ENCODE measurements around the gene NPVF.

NPVF gene

GRCh38 chr7:25228386-25228785, at the start of gene NPVF:
TSS of gene NPVF (minus strand) at chr7:25228486. CDS start at chr7:25228439, 47 bp downstream.
- no peak for DNase-seq

DNA sequence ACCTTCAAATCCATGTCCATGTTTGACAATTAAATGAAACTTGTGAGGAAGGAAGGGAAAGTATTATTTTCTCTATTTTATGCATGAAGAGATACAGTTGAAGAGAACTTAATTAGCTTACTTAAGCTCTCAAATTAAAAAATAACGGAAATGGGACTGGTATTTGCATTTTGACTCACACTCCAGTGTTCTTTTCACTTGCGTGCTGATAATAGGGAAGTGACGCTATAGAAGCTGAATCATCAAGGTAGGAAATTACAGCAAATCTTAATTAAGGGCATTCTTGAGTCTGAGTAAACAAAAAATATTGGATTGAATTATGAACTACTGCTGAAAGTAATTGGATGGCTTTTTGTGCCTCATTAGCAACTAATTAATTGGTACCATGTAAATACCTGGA, 44.0 kb upstream of the NPVF start:
- DNase-seq, result no peak

GRCh38 chr7:25263337-25263736, 35.1 kb upstream of the NPVF start:
- DNase-seq, result peak; percentile 59

DNA sequence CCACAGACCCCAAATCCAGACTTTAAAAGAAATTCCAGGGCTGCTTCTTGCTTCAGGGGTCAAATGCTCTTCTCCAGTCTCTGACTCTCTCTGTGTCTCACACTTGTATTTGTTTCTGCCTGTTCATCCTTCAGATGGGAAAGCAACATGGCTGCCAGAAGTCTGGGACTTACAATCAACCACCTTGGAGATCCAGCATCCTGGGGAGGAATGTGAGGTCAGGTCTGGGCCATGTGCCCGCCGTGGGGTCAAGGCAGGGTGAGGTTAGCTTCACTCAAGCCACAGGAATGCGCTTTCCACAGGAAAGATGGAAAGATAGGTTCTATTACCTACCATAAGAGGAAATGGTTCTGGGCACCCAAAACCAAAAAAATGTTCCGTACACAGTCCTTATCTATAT, 34.3 kb upstream of the NPVF start:
- peak; percentile 52 for DNase-seq

DNA sequence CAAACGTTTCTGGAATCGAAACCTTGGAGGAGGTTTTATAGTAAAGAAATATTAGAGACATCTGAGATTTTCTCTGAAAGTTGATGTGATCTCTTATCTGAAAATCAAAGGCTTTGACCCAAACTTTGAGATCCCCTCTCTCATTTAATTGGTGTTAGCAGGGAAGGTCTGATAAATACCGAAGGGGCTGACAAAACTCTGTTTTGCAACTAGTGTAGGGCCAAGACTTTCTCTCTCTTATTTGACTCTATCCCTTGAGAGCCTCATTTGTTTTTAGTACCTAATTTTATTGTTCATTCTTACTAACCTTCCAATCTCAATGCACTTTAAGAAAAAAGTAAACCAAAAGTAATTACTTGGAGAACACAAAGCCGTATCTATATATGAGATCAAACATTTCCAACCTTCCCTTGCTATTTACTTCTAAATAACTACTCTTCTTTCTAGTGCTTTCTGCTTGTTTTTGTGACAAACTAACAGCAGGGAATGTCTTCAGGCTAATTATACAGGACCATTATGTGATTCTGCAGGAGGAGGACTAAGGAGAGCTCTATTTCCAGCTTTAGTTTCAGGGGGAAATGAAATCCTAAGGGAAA, 33.4 kb upstream of the NPVF start:
- DNase-seq, result no peak

- no peak for DNase-seq
Observed at GRCh38 chr7:25260862-25261494, 32.7 kb upstream of the NPVF start.

GRCh38 chr7:25259487-25260243, 31.4 kb upstream of the NPVF start:
- DNase-seq, result peak; percentile 79

- no peak for DNase-seq
Observed at GRCh38 chr7:25256333-25256819, 28.1 kb upstream of the NPVF start.

GRCh38 chr7:25255611-25256332, 27.5 kb upstream of the NPVF start:
- no peak for DNase-seq

DNA sequence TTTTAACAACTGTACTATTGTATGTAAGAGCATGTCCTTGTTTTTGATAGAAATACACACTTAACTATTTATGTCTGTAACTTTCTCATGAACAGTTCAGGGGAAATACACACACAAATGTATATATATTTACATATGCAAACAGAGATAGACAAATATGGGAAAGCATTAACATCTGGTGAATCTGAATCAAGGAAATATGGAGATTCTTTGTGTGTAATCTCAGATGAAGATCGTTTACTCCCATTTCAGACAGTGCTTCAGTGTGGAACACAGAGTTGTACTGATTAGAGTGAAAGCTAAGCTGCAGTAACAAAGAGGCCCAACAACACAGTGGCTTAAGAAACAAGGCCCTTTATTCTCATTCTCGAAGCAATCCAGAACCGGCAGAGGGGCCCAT, 26.3 kb upstream of the NPVF start:
- no peak for DNase-seq

DNA sequence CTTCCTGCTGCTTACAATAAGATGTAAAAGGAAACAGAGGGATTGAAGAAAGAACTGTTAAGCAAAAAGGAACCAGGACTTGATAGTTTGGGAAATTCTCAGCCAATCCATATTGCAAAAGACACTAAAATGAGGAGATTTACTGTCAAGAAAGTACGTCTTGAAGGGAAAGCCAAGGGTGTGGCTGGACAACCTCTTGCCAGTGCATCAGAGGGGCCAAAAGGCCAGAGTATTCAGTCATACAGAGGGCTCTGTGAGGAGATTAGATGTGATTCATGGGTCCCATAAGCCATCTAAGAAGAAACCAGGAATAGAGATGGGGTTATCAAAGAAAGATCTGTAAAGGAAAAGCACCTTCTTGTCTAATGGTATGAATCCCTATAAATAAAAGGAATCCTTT, 25.4 kb upstream of the NPVF start:
- DNase-seq, result no peak

DNA sequence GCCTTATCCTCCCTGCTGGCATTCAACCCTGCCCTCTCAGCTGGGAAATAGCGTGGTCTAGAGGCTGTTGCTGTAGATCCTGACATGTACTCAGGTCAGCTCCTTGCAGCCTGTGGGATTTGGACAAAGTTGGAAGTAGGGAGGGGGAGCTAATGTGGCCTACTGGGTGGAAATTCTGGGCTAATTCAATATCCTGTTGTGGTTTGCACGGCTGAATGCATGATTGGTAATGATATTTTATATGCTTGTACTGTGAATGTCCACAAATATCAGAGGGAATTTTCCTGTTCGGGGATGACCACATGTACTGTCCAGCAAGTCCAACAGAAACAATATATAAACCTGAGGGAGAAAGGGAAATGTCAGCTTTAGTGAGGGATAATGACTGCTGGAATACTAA, 22.1 kb upstream of the NPVF start:
- no peak for DNase-seq

GRCh38 chr7:25249772-25250171, 21.5 kb upstream of the NPVF start:
- DNase-seq, result no peak

DNA sequence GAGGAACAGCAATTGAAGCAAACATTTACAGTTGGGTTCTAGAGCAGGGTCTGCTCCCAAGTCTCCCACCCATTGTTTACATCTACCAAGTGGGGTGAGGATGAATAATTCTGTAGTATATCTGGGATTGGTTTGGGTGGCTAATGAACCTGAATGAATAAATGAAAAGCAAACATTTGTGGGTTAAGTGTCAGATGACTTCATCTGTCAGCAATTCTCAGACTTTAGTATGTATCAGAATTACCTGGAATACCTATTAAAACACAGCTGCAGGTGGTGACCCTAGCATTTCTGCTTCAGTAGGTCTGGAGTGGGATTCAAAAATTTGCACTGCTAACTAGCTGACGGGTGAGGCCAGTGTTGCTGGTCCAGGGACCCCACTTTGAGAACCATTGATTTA, 18.0 kb upstream of the NPVF start:
- no peak for DNase-seq

DNA sequence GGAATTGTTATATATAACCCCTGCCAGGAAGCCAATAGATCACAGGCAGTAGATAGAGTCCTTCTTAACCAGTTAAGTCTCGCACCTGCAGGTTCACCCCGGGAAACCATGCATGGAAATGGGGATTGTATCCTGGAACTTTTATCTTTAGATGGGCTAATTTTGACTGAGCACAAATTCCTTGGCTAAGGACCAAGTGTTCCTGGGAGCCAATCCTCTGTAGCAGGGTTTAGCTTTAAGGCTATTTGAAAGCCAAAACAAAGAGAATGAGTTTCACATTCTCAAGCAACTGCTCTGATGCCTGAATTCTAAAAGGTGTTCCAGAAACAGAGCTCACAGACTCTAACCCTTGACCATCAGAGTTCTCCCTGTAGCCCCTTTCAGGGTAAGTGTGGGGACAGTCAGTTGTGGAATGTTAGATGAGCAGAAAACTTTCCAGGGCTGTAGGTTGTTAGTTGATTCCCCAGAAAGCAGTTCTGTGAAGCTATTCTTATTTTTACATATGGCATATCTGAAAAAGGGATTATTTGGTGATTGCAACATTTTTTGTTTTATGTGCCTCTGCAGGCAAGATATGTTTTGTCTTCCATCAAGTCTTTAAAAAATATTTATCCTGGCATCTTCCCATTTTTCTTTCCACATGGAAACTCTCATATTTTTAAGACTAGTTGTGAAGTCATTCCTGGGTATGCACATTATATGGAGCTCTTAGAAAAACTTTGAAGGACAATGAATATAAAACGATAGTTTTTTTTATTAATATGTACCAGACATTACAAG, 16.2 kb upstream of the NPVF start:
- peak; percentile 61 for DNase-seq

- DNase-seq, result no peak
Observed at GRCh38 chr7:25242678-25243077, 14.4 kb upstream of the NPVF start.

DNA sequence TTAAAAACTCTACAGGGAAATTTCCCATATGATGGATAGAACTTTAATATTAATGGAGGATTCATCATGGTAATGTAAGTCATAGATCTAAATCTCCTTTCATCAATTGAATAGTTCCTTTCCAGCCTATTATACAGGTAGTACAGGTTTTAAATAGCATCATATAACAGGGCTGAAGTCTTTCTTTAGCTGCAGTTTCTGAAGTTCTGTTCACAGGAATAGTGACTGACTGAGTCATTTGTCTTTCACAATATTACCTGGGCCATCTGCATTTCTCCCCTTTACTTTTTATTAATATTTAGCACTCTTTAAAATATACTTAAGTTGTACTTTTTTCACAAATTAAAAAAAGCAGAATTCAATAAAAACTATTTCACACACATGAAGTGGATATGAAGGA, 12.6 kb upstream of the NPVF start:
- DNase-seq, result no peak

DNA sequence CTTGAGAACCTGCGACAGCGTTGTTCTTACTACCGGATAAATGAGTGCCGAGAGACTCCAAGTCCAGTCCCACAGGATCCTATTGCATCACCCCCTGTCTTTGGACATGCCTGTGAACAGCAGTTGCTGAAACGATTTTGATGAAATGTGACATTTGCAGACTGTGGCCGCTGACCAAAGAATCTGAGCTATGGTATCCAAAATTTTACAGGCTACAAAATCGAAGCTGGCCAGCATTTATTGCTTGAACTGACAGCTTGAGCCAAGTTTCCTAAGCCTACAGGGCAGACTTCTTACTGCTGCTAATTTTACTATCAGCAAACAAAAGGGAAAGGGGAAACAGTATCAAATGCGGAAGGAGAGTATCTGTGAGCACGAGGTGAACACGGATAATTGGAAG, 12.1 kb upstream of the NPVF start:
- peak; percentile 76 for DNase-seq

GRCh38 chr7:25239888-25240287, 11.6 kb upstream of the NPVF start:
- DNase-seq, result no peak

- DNase-seq, result no peak
Observed at GRCh38 chr7:25238066-25238725, 9.9 kb upstream of the NPVF start.

DNA sequence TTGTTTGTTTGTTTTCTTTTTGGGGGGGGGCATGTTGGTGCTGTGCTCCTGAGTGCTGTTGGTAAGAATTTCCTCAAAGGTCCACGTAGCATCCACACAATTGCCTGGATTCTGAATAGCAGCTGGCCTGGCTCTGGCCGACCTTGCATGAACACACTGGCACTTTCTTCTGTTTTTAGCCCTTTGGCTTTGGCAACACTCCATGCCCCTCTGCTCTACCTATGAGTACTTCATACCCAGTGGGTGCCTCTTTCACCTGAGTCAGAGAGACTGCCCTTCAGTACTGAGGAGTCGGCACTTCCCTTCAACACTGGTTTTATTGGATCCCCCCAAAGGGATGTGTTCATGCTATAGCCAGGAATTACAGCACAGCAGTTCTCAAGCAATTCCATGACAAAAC, 7.2 kb upstream of the NPVF start:
- no peak for DNase-seq

DNA sequence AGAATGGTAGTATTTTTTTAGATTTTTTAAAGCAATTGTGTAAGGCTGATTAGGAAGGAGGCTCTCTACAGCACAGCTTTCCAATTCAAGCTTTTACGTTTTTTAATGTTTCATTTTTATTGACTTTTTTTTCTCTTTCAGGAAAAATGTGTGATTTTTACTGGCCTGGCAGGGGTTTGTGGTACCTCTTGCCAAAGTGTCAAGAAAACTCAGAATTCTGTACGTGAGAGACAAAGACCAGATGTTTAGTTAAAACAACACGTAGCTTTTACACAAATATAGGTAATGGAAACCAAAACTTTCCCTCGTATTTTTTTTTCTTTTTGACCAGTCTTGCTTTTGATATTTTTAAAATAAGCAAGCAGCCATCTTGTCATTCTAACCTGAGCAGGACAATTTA, 6.0 kb upstream of the NPVF start:
- no peak for DNase-seq

All from left hindlimb (tissue), 1 donor.